ENCODE results near the gene TRPV2.

The TRPV2 gene

GRCh38 chr17:16443511-16444257 lies 28.3 kb downstream of the TRPV2 start:
- H3K4me3 ChIP-seq (ENCODE audit: low read depth, low read length) = peak overlapping the region; percentile 69
- TF ChIP-seq MYC (IDR thresholded peaks at IDR 0.05; ENCODE audit: low read depth, low read length) = no peak
- TF ChIP-seq, protein P1, sequence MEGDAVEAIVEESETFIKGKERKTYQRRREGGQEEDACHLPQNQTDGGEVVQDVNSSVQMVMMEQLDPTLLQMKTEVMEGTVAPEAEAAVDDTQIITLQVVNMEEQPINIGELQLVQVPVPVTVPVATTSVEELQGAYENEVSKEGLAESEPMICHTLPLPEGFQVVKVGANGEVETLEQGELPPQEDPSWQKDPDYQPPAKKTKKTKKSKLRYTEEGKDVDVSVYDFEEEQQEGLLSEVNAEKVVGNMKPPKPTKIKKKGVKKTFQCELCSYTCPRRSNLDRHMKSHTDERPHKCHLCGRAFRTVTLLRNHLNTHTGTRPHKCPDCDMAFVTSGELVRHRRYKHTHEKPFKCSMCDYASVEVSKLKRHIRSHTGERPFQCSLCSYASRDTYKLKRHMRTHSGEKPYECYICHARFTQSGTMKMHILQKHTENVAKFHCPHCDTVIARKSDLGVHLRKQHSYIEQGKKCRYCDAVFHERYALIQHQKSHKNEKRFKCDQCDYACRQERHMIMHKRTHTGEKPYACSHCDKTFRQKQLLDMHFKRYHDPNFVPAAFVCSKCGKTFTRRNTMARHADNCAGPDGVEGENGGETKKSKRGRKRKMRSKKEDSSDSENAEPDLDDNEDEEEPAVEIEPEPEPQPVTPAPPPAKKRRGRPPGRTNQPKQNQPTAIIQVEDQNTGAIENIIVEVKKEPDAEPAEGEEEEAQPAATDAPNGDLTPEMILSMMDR (IDR thresholded peaks at IDR 0.05; ENCODE audit: low read depth, low read length) = no peak
- TF ChIP-seq, protein P2, sequence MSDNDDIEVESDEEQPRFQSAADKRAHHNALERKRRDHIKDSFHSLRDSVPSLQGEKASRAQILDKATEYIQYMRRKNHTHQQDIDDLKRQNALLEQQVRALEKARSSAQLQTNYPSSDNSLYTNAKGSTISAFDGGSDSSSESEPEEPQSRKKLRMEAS (IDR thresholded peaks at IDR 0.05; ENCODE audit: low read depth, low read length) = no peak
- no peak for TF ChIP-seq POLR2A (IDR thresholded peaks at IDR 0.05; ENCODE audit: extremely low read depth, insufficient read length)
- peak; percentile 50 for DNase-seq (ENCODE audit: low read depth)

GRCh38 chr17:16444258-16444886 lies 29.0 kb downstream of the TRPV2 start:
- H3K4me3 ChIP-seq (ENCODE audit: low read depth, low read length) = peak overlapping the region; percentile 12
- DNase-seq (ENCODE audit: low read depth) = peak; percentile 61
- TF ChIP-seq MYC (IDR thresholded peaks at IDR 0.05; ENCODE audit: low read depth, low read length) (no peak), POLR2A (IDR thresholded peaks at IDR 0.05; ENCODE audit: extremely low read depth, insufficient read length) (peak; percentile 35)

- TF ChIP-seq, protein P2 (IDR thresholded peaks at IDR 0.05; ENCODE audit: low read depth, low read length) = no peak
- TF ChIP-seq, protein P1 (IDR thresholded peaks at IDR 0.05; ENCODE audit: low read depth, low read length) = peak; percentile 9
- no peak for TF ChIP-seq POLR2A (IDR thresholded peaks at IDR 0.05; ENCODE audit: extremely low read depth, insufficient read length)
- TF ChIP-seq MYC (IDR thresholded peaks at IDR 0.05; ENCODE audit: low read depth, low read length) = no peak
- DNase-seq (ENCODE audit: low read depth) = peak; percentile 65
- no peak overlapping the region for H3K4me3 ChIP-seq (ENCODE audit: low read depth, low read length)
Observed at GRCh38 chr17:16446338-16446983, 31.1 kb downstream of the TRPV2 start.

GRCh38 chr17:16447676-16448075 lies 32.3 kb downstream of the TRPV2 start:
- peak; percentile 79 for DNase-seq (ENCODE audit: low read depth)
- H3K4me3 ChIP-seq (ENCODE audit: low read depth, low read length) = no peak overlapping the region
- TF ChIP-seq POLR2A (IDR thresholded peaks at IDR 0.05; ENCODE audit: extremely low read depth, insufficient read length) = peak; percentile 11
- TF ChIP-seq, protein P2 (IDR thresholded peaks at IDR 0.05; ENCODE audit: low read depth, low read length) = no peak

DNA sequence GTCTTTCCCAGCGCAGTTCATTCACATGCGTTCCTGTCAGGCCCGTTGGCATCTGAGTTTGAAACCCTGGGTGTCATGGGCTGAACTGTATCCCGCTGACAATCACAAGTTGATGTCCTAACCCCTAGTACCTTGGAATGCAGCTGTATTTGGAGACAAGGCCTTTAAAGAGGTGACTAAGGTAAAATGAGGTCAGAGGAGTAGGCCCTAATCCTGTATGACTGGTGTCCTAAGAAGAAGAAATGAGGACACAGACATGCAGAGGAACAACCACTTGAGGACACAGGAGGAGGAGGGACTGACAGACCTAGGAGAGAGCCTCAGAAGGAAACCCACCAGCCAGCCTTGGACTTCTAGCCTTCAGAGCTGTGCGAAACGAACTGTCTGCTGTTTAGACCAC lies 33.1 kb downstream of the TRPV2 start:
- no peak overlapping the region for H3K4me3 ChIP-seq (ENCODE audit: low read depth, low read length)
- DNase-seq (ENCODE audit: low read depth) = peak; percentile 43
- TF ChIP-seq POLR2A (IDR thresholded peaks at IDR 0.05; ENCODE audit: extremely low read depth, insufficient read length) = no peak
- no peak for TF ChIP-seq MYC (IDR thresholded peaks at IDR 0.05; ENCODE audit: low read depth, low read length)
- TF ChIP-seq, protein P1 (IDR thresholded peaks at IDR 0.05; ENCODE audit: low read depth, low read length) = no peak
- TF ChIP-seq, protein P2 (IDR thresholded peaks at IDR 0.05; ENCODE audit: low read depth, low read length) = no peak

DNA sequence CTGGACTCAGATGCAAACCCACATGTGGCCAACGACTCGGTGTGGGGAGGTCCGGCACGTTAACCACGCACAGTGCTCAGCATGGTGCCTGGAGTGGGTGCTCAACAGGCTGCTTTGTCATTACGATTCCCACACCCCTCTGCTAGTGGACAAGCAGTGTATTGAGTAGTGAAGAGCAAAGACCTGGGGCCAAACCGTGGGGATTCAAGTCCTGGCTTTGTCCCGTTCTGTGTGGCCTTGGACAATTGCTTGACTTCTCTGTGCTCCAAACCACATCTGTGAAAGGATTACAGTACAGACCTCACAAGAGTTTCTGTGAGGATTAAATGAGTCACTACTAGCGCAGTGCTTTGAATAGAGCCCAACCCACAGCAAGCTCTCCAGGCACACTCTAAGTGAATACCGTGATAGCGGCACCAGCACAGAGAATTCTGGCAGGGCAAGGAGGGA lies 33.8 kb downstream of the TRPV2 start:
- peak; percentile 56 for DNase-seq (ENCODE audit: low read depth)
- no peak overlapping the region for H3K4me3 ChIP-seq (ENCODE audit: low read depth, low read length)
- TF ChIP-seq, protein P2 (IDR thresholded peaks at IDR 0.05; ENCODE audit: low read depth, low read length) = no peak
- TF ChIP-seq POLR2A (IDR thresholded peaks at IDR 0.05; ENCODE audit: extremely low read depth, insufficient read length) (no peak), MYC (IDR thresholded peaks at IDR 0.05; ENCODE audit: low read depth, low read length) (no peak)
- TF ChIP-seq, protein P1 (IDR thresholded peaks at IDR 0.05; ENCODE audit: low read depth, low read length) = no peak

Measured in NB4 (cell line).